UCSD-AML1 (cell line): ENCODE results near the gene NXNL1.
"Not testable (repeated sequence)": the region's sequence is repeated elsewhere in the genome, so short reads cannot be mapped to it uniquely, and the experiment has no call there.

Experiments
- DNase-seq: peaks from one replicate; lab custom pipeline; 2025; ENCODE audit not compliant: unreplicated experiment; lab: John Stamatoyannopoulos, UW

Gene NXNL1

DNA sequence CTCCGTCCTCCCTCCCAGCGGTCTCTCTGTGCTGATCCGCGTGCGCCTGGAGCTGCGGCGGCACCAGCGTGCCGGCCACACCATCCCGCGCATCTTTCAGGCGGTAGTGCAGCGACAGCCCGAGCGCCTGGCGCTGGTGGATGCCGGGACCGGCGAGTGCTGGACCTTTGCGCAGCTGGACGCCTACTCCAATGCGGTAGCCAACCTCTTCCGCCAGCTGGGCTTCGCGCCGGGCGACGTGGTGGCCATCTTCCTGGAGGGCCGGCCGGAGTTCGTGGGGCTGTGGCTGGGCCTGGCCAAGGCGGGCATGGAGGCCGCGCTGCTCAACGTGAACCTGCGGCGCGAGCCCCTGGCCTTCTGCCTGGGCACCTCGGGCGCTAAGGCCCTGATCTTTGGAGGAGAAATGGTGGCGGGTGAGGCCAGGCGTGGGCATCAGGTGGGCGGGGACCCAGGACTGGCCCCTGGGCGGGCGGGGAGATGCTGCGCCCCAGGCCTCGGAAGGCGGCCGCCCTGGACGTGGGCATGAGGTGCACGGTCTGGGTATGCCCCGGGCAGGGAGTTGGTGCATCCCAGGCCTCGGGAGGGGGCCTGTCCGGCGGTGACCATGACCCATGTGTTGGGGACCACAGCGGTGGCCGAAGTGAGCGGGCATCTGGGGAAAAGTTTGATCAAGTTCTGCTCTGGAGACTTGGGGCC lies 26.0 kb upstream of the NXNL1 start:
- no peak for DNase-seq

GRCh38 chr19:17484520-17485185 lies 23.9 kb upstream of the NXNL1 start:
- no peak for DNase-seq

GRCh38 chr19:17483605-17484002 lies 22.9 kb upstream of the NXNL1 start:
- DNase-seq = no peak

GRCh38 chr19:17482877-17483604 lies 22.3 kb upstream of the NXNL1 start:
- DNase-seq = no peak

GRCh38 chr19:17481986-17482385 lies 21.3 kb upstream of the NXNL1 start:
- DNase-seq = no peak

GRCh38 chr19:17479325-17479791 lies 18.6 kb upstream of the NXNL1 start:
- DNase-seq = no peak

DNA sequence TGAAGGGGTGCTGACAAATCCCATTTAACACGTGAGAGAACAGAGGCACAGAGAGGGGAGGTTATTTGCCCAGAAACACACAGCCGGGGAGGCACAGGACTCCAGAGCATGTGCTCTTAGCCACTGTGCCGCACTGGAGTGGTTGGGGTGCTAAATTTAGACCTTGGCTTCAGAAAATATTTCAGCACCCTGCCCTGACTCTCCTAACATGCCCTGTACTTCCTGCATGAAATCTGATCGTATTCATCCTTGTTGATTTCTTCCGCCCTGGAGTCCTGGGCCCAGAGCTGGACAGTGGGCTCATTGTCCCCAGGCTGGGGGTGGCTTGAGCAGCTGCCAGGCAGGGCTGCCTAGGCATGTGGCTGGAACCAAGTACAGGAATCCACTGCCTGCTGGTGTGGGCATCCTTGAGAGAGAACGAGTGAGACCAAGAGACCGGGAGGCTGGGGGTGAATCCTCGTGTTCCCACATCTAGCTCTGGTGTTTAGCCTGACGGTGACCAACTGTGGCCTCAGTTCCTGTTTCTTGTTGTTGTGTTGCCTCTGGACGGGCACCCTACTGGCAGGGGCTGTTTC lies 14.9 kb upstream of the NXNL1 start:
- peak; percentile 29 for DNase-seq

- not testable (repeated sequence) for DNase-seq
Measured at GRCh38 chr19:17475011-17475540, 14.3 kb upstream of the NXNL1 start.

- DNase-seq = peak; percentile 21
Measured at GRCh38 chr19:17473041-17473440, 12.3 kb upstream of the NXNL1 start.

GRCh38 chr19:17471410-17472125 lies 10.8 kb upstream of the NXNL1 start:
- no peak for DNase-seq

DNA sequence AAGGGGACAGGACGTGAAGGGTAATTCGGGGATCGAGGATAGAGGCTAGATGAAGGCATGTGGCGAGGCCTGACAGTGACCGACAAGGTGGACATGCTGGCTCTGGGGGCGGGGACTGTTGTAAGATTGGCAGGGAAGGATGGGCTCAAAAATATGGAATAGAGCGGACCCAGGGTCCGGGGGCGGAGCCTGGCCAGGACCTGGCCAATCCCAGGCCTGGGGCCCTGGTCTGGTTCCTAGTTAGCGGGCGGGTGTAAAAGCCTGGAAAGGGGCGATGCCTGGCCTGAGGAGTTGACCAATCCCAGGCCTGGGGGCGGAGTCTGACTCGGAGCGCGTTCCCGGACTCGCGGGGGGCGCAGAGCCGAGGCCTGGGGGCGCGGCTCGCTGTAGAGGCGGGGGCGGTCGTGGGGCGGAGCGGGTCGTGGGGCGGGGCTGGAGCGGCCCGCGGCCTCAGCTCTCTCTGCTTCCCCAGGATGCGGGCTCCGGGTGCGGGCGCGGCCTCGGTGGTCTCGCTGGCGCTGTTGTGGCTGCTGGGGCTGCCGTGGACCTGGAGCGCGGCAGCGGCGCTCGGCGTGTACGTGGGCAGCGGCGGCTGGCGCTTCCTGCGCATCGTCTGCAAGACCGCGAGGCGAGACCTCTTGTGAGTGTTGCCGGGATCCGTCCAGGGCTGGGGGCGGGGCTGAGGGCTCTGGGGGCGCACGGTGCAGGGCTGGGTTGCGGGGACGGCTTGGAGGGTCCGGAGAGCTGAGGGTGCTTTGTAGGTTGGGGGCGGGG lies 9.5 kb upstream of the NXNL1 start, which contains the start of gene SLC27A1:
Gene SLC27A1, plus strand, starts transcription at position 457 of the 774 bp plus-strand sequence. Its CDS starts 17 bp downstream, at position 474.
- DNase-seq = peak; percentile 99

DNA sequence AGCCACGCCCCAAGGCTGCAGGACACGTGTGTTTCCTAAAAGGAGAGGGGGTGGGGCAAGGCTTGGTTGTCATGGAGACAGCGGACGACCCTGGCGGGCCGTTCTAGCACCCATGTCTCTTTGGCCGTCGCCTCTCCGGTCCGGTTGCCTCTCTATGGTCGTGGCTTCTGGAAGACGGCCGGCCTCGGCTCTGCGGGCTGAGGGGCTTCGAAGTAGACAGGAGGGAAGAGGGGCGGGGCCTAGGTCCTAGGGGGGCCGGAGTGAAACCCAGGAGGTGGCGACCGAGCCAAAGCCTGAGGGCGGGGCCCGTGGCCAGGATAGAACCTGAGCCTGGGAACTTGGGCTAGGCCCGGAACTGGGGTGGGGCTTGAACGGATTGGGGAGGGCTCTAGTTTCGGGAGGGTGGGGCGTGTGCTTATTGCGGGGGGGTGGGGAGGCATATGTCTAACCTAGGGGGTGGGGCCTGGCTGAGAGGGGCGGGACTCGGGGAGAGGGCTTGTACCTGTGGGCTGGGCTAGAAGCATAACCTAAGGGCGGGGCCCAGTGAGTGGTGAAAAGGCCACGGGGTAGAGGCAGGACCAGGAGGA lies 8.8 kb upstream of the NXNL1 start:
- peak; percentile 97 for DNase-seq

- DNase-seq = no peak
Measured at GRCh38 chr19:17469092-17469480, 8.4 kb upstream of the NXNL1 start.

DNA sequence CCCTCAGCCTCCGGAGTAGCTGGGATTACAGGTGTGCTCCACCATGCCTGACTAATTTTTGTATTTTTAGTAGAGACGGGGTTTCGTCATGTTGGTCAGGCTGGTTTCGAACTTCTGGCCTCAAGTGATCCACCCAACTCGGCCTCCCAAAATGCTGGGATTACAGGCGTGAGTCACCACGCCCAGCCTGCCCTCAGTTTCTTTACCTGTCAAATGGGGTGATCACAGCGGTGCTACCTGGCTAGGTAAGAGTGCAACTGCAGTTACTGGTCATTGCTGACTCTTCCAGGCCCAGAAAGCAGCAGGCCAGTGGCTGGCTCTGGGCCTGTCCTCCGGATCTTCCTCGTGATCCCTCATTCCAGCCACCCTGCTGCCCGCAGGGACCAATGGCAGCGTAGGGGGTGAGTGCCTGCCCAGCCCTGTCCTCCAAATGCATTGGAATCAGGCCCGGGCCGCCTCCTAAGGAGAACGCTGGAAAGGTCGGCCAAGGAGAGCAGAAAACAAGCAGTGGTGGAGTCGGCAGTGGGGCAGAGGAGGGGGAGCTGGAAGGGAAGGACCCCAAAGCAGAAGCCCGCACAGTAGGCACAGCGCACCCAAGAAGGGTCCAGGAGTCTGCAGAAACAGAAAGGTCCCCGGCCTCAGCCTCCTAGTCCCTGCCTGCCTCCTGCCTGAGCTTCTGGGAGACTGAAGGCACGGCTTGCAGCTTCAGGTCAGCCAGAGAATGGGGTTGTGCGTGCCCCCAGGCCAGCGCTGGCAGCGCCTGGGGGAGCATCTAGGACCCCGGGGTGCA lies 7.8 kb upstream of the NXNL1 start:
- DNase-seq = no peak

DNA sequence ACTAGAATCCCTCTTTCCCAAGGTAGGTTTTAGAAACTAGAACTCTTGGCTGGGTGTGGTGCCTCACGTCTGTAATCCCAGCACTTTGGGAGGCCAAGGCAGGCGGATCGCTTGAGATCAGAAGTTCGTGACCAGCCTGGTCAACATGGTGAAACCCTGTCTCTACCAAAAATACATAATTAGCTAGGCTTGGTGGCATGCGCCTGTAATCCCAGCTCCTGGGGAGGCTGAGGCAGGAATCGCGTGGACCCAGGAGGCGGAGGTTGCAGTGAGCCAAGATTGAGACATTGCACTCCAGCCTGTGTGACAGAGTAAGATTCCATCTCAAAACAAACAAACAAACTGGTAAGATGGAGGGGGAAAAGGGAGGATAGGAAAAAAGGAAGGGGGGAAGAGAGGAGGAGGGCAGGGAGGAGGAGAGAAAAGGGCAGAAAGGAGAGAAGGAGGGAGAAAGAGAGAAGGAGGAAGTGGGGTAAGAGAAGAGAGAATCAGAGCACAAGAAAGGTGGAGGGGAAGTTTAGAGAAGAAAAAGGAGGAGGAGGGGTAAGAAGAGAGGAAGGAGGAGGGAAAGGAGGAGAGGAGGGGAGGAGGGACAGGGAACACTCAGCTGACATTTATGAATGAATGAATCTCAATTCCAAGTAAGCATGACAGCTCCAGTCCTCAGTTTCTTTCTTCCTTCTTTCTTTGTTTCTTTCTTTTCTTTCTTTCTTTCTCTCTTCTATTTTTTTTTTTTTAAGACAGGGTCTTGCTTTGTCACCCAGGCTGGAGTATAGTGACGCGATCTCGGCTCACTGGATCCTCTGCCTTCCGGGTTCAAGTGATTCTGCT lies 7.0 kb upstream of the NXNL1 start:
- no peak for DNase-seq

DNA sequence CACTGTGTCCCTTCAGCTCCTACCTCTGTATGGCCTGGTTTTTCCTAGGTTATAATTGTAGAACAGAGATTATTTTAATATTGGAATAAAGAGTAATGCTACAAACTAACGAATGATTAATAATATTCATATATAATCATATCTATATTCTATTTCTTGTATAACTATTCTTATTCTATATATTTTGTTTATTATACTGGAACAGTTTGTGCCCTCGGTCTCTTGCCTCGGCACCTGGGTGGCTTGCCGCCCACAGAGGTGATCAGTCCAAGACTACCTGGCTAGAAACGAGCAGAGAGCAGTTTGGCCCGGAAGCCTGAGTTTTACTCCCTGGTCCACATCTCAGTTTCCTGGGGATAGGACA lies 5.7 kb upstream of the NXNL1 start:
- no peak for DNase-seq

DNA sequence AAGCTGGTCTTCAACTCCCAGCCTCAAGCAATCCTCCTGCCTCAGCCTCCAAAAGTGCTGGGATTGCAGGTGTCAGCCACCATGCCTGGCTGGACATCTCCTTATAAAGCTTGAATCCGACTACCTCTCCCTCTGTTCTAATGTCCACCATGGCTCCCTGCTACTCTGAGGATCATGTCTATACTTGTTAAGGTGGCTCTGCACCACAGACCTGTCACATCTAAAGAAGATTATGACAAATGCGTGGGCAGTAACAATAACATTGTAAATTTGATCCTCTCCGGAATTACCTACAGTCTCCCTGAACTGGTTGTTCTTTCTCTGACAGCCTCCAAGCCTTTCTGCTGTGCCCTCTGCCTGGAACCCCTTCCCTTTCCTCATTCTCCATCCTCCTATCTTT lies 1.8 kb downstream of the NXNL1 start:
- no peak for DNase-seq

GRCh38 chr19:17457616-17458015 lies 3.1 kb downstream of the NXNL1 start:
- no peak for DNase-seq
